Measurements from ENCODE around the gene CPPED1. TPM values are rescaled to one million over a fixed set of nuclear protein-coding genes. Genes with fewer than 3 reads are reported as not detected.
"Not testable (repeated sequence)": the region's sequence is repeated elsewhere in the genome, so short reads cannot be mapped to it uniquely, and the experiment has no call there.

CPPED1 gene
- total and polyA plus RNA-seq, 8 donors: 1.8 to 7.9 (median 3.6) TPM

- 48 to 51% methylated on average over 18 of the region's 18 CpGs for WGBS, 2 donors
- Histone ChIP-seq H3K36me3 (no peaks in the 10 kb centered on the region), H3K27me3 (no peaks in the 10 kb centered on the region), H3K9me3 (no peaks in the 10 kb centered on the region), H3K4me1 (no peaks in the 10 kb centered on the region), H3K27ac (no peak overlapping the region), H3K4me3 (no peak overlapping the region)
- DNase-seq: peak in 5 of 6 donors; percentile 21 to 76 (median 45)
- peak in 3 of 4 donors; percentile 70 to 86 (median 72) for ATAC-seq
- peak; percentile 39 to 76 (median 56) for TF ChIP-seq CTCF (IDR thresholded peaks at IDR 0.05)
- intact Hi-C loops (cut with DNase I): no loop called here
- FAIRE-seq: no peak
These were observed 15.7 kb upstream of the CPPED1 start for GRCh38 chr16:12819126-12820117.

- no peak for TF ChIP-seq CTCF (IDR thresholded peaks at IDR 0.05)
- ATAC-seq: no peak
- Histone ChIP-seq H3K36me3 (no peaks in the 10 kb centered on the region), H3K9me3 (no peaks in the 10 kb centered on the region), H3K4me1 (no peaks in the 10 kb centered on the region), H3K4me3 (no peak overlapping the region), H3K27me3 (no peaks in the 10 kb centered on the region), H3K27ac (no peak overlapping the region)
- 72 to 76% methylated on average over 4 of the region's 4 CpGs for WGBS, 2 donors
- intact Hi-C loops (cut with DNase I): no loop called here
- DNase-seq: no peak
- no peak for FAIRE-seq
These were observed 14.6 kb upstream of the CPPED1 start for GRCh38 chr16:12818326-12818725.

GRCh38 chr16:12816791-12817214 lies 13.1 kb upstream of the CPPED1 start:
- intact Hi-C loops (cut with DNase I); H3K4me1 ChIP-seq; ATAC-seq; H3K4me3 ChIP-seq; H3K36me3 ChIP-seq; DNase-seq; H3K27me3 ChIP-seq; H3K27ac ChIP-seq; H3K9me3 ChIP-seq; FAIRE-seq: not testable (repeated sequence)
- WGBS, 2 donors: 60 to 72% methylated on average over 4 of the region's 4 CpGs

GRCh38 chr16:12815361-12815760 lies 11.7 kb upstream of the CPPED1 start:
- Histone ChIP-seq H3K27ac (no peak overlapping the region), H3K9me3 (no peaks in the 10 kb centered on the region), H3K4me3 (no peak overlapping the region), H3K4me1 (no peaks in the 10 kb centered on the region), H3K27me3 (no peaks in the 10 kb centered on the region), H3K36me3 (no peaks in the 10 kb centered on the region)
- FAIRE-seq: no peak
- WGBS, 2 donors: 49 to 55% methylated on average over 3 of the region's 3 CpGs
- TF ChIP-seq CTCF (IDR thresholded peaks at IDR 0.05): no peak
- no peak for DNase-seq
- intact Hi-C loops (cut with DNase I): no loop called here
- no peak for ATAC-seq

- FAIRE-seq; intact Hi-C loops (cut with DNase I); DNase-seq; H3K27me3 ChIP-seq; ATAC-seq; H3K9me3 ChIP-seq; H3K27ac ChIP-seq; H3K36me3 ChIP-seq; H3K4me3 ChIP-seq; H3K4me1 ChIP-seq: not testable (repeated sequence)
- WGBS, 2 donors: 75 to 82% methylated on average over 3 of the region's 3 CpGs
These were observed 10.0 kb upstream of the CPPED1 start for GRCh38 chr16:12813734-12814133.

GRCh38 chr16:12813321-12813720 lies 9.6 kb upstream of the CPPED1 start:
- FAIRE-seq; H3K27me3 ChIP-seq; intact Hi-C loops (cut with DNase I); H3K9me3 ChIP-seq; H3K4me1 ChIP-seq; ATAC-seq; H3K27ac ChIP-seq; H3K36me3 ChIP-seq; H3K4me3 ChIP-seq; DNase-seq: not testable (repeated sequence)
- WGBS, 2 donors: 72 to 82% methylated on average over 5 of the region's 5 CpGs
